HCT116 (cell line): ENCODE results near the gene SCYGR4. TPM values are rescaled to one million over a fixed set of nuclear protein-coding genes. Genes with fewer than 3 reads are reported as not detected.

Source experiments
- ATAC-seq: fragments of 200-7000 bp; cut with Tn5 transposase; 2 replicates; pipeline ENCODE4 v1.9.1; 2020; ENCODE audit warnings: mild to moderate bottlenecking, moderate library complexity
- BruUV-seq: library from RNA; stranded (reverse); fragments of 400-500 nt; replicated peaks from 2 replicates; lab custom pipeline; 2021; lab: Mats Ljungman, UMichigan
- CTCF ChIA-PET: fragments of 300-600 bp; sonication (Branson Sonifier 250); formaldehyde crosslinking; loops from one replicate; lab custom pipeline; 2021; ENCODE audit warnings: antibody characterized with exemption; lab: Charles Lee
- POLR2A ChIA-PET: fragments of 300-600, 350-600 bp; sonication (Branson Sonifier 250); formaldehyde crosslinking; loops from one replicate; lab custom pipeline; 2021; ENCODE audit warnings: antibody characterized with exemption; lab: Charles Lee
- RAD21 ChIA-PET, 2 experiments: fragments of 300-600 bp; sonication (Branson Sonifier 250); formaldehyde crosslinking; loops; one replicate each; lab custom pipeline; 2023; ENCODE audit warnings: low total read pairs in 2 of 2; ENCODE audit not compliant: uncharacterized antibody in 2 of 2, unreplicated experiment in 2 of 2, low non-redundant PET in 1 of 2; lab: Charles Lee
- DNase-seq: peaks from one replicate; pipeline ENCODE4 v3.0.0-alpha.2; 2010; ENCODE audit warnings: low read depth, low spot score
- H2AFZ ChIP-seq: fragments of 200-600 bp; shearing (Covaris generic), sonication (generic); 2 replicates; pipeline ENCODE4 v1.6.1; 2017; ENCODE audit warnings: low read depth, mixed run types, mixed read lengths, antibody characterized with exemption, low read length; ENCODE audit not compliant: poor library complexity, severe bottlenecking
- H3K27ac ChIP-seq: 2 replicates; pipeline ENCODE4 v1.5.1; 2012; ENCODE audit warnings: low read depth, low read length
- H3K27me3 ChIP-seq: fragments of 200-600 bp; sonication (generic); 2 replicates; pipeline ENCODE4 v1.6.1; 2016; ENCODE audit warnings: mixed run types, low read length, mixed read lengths; ENCODE audit not compliant: insufficient read depth
- H3K36me3 ChIP-seq, 2 experiments: fragments of 200-500 bp in 1 of 2; fragments of 200-600 bp in 1 of 2; sonication (Bioruptor generic) in 1 of 2; sonication (generic) in 1 of 2; 2 replicates each; pipeline versions ENCODE4 v1.5.1 to v1.6.1; 2014 to 2016; ENCODE audit warnings: low read length in 2 of 2, inconsistent platforms in 1 of 2, mixed read lengths in 1 of 2, mixed run types in 1 of 2; ENCODE audit not compliant: insufficient read depth in 2 of 2, control insufficient read depth in 1 of 2
- H3K4me1 ChIP-seq, 2 experiments: fragments of 200-600 bp in 1 of 2; sonication (generic) in 1 of 2; 2 replicates each; pipeline versions ENCODE4 v1.5.1 to v1.6.1; 2012 to 2017; ENCODE audit warnings: low read length in 2 of 2, inconsistent platforms in 1 of 2, mild to moderate bottlenecking in 1 of 2, mixed read lengths in 1 of 2, mixed run types in 1 of 2, moderate library complexity in 1 of 2; ENCODE audit not compliant: insufficient read depth in 2 of 2, control insufficient read depth in 1 of 2
- H3K4me2 ChIP-seq: fragments of 200-600 bp; sonication (generic); 2 replicates; pipeline ENCODE4 v1.6.1; 2017; ENCODE audit warnings: mixed run types, low read length, mixed read lengths
- H3K4me3 ChIP-seq, 2 experiments: fragments of 200-600 bp in 1 of 2; sonication (generic) in 1 of 2; replicated peaks in 1 of 2; 2 replicates each; pipeline ENCODE4 v1.5.1; 2011 to 2016; ENCODE audit warnings: low read length in 2 of 2, control low read depth in 1 of 2, low read depth in 1 of 2, mild to moderate bottlenecking in 1 of 2, mixed read lengths in 1 of 2, mixed run types in 1 of 2
- H3K79me2 ChIP-seq: fragments of 200-600 bp; sonication (generic); 2 replicates; pipeline ENCODE4 v1.6.1; 2017; ENCODE audit warnings: mild to moderate bottlenecking, mixed run types, low read length, moderate library complexity, mixed read lengths; ENCODE audit not compliant: insufficient read depth
- H3K9ac ChIP-seq: fragments of 200-600 bp; sonication (generic); 2 replicates; pipeline ENCODE4 v1.6.1; 2016; ENCODE audit warnings: low read length, mixed read lengths
- H3K9me2 ChIP-seq: fragments of 200-600 bp; sonication (generic), shearing (Covaris generic); 2 replicates; pipeline ENCODE4 v1.6.1; 2017; ENCODE audit warnings: mixed run types, mild to moderate bottlenecking, moderate library complexity; ENCODE audit not compliant: insufficient read depth
- H3K9me3 ChIP-seq, 2 experiments: fragments of 200-500 bp in 1 of 2; fragments of 200-600 bp in 1 of 2; sonication (Bioruptor generic) in 1 of 2; sonication (generic) in 1 of 2; 2 replicates each; pipeline ENCODE4 v1.6.1; 2014 to 2017; ENCODE audit warnings: low read length in 2 of 2, mixed read lengths in 2 of 2, inconsistent platforms in 1 of 2, low read depth in 1 of 2, mild to moderate bottlenecking in 1 of 2, mixed run types in 1 of 2, moderate library complexity in 1 of 2; ENCODE audit not compliant: control insufficient read depth in 1 of 2, insufficient read depth in 1 of 2
- H4K20me1 ChIP-seq: fragments of 200-600 bp; sonication (generic), shearing (Covaris generic); 2 replicates; pipeline ENCODE4 v1.6.1; 2017; ENCODE audit warnings: mixed run types, mild to moderate bottlenecking, moderate library complexity; ENCODE audit not compliant: insufficient read depth
- CEBPB ChIP-seq: IDR thresholded peaks from 2 replicates; pipeline ENCODE4 v1.6.1; 2012; ENCODE audit warnings: low read depth
- EZH2 ChIP-seq: fragments of 200-600 bp; sonication (generic); IDR thresholded peaks from 2 replicates; pipeline ENCODE4 v1.6.1; 2017; ENCODE audit warnings: antibody characterized with exemption, mixed run types
- EZH2phosphoT487 ChIP-seq: fragments of 200-600 bp; IDR thresholded peaks from 2 replicates; pipeline ENCODE4 v1.6.1; 2018; ENCODE audit warnings: antibody characterized with exemption, borderline replicate concordance
- FOSL1 ChIP-seq: IDR thresholded peaks from 2 replicates; pipeline ENCODE4 v1.6.1; 2012; ENCODE audit warnings: low read depth
- JUND ChIP-seq: IDR thresholded peaks from 2 replicates; pipeline ENCODE4 v1.6.1; 2012
- POLR2A ChIP-seq: IDR thresholded peaks from 2 replicates; pipeline ENCODE4 v1.7.0; 2011; ENCODE audit warnings: borderline replicate concordance; ENCODE audit not compliant: insufficient read depth, insufficient read length; ENCODE audit errors: extremely low read depth
- POLR2AphosphoS5 ChIP-seq: IDR thresholded peaks from 2 replicates; pipeline ENCODE4 v1.6.1; 2011; ENCODE audit warnings: mild to moderate bottlenecking, low read depth, low read length, moderate library complexity
- RAD21 ChIP-seq: IDR thresholded peaks from 2 replicates; pipeline ENCODE4 v1.6.1; 2012; ENCODE audit warnings: low read depth, mild to moderate bottlenecking
- SIN3A ChIP-seq: IDR thresholded peaks from 2 replicates; pipeline ENCODE4 v1.6.1; 2012; ENCODE audit warnings: low read depth
- SP1 ChIP-seq: IDR thresholded peaks from 2 replicates; pipeline ENCODE4 v1.6.1; 2012; ENCODE audit warnings: low read depth
- TCF7L2 ChIP-seq: IDR thresholded peaks from 2 replicates; pipeline ENCODE4 v1.7.0; 2011; ENCODE audit warnings: borderline replicate concordance, inconsistent platforms; ENCODE audit not compliant: insufficient read depth, insufficient read length; ENCODE audit errors: extremely low read depth
- YY1 ChIP-seq: IDR thresholded peaks from 2 replicates; pipeline ENCODE4 v1.6.1; 2011; ENCODE audit warnings: low read length, low read depth, moderate library complexity, mild to moderate bottlenecking; ENCODE audit not compliant: insufficient replicate concordance; ENCODE audit errors: extremely low read depth
- ZFX ChIP-seq: fragments of 450-650 bp; IDR thresholded peaks from 2 replicates; pipeline ENCODE4 v1.6.1; 2017
- ZNF274 ChIP-seq: fragments of 200-500 bp; sonication (Bioruptor generic); IDR thresholded peaks from 2 replicates; pipeline ENCODE4 v1.6.1; 2014; ENCODE audit warnings: mild to moderate bottlenecking, low read depth, low read length, inconsistent platforms
- intact Hi-C: fragments of 100-400 bp; cut with micrococcal nuclease; formaldehyde crosslinking; loops from 2 replicates; pipeline ENCODE4 v1.10.0; 2022
- total RNA-seq: library from RNA; stranded (reverse); gene quantifications from one replicate; pipeline ENCODE4 v1.2.1, GENCODE V29; 2021; ENCODE audit not compliant: unreplicated experiment
- TF ChIP-seq, protein P1 (sequence below): IDR thresholded peaks from 2 replicates; pipeline ENCODE4 v1.6.1; 2012; ENCODE audit warnings: low read depth

The SCYGR4 gene
- total RNA-seq, 1 experiment from 2014 or later = not detected

DNA sequence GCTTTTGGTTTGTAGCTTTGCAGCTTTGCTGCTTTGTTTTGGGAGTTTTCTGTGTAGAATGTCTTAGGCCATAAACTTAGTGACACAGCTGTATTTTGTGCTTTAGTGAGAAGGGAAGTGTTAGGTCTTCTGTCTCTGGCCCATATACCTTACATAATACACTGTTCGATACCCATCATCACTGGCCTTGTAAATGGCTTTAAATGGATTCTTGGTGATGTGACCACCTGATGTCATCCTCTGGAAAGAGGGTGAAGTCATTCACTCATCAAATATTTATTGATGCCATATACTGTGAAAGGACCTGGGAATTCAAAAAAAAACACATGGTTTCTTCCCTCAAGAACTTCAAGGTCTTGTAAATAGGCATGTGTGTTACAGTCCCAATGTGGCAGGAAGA lies 37.5 kb upstream of the SCYGR4 start (continued):
- TF ChIP-seq, protein P1, sequence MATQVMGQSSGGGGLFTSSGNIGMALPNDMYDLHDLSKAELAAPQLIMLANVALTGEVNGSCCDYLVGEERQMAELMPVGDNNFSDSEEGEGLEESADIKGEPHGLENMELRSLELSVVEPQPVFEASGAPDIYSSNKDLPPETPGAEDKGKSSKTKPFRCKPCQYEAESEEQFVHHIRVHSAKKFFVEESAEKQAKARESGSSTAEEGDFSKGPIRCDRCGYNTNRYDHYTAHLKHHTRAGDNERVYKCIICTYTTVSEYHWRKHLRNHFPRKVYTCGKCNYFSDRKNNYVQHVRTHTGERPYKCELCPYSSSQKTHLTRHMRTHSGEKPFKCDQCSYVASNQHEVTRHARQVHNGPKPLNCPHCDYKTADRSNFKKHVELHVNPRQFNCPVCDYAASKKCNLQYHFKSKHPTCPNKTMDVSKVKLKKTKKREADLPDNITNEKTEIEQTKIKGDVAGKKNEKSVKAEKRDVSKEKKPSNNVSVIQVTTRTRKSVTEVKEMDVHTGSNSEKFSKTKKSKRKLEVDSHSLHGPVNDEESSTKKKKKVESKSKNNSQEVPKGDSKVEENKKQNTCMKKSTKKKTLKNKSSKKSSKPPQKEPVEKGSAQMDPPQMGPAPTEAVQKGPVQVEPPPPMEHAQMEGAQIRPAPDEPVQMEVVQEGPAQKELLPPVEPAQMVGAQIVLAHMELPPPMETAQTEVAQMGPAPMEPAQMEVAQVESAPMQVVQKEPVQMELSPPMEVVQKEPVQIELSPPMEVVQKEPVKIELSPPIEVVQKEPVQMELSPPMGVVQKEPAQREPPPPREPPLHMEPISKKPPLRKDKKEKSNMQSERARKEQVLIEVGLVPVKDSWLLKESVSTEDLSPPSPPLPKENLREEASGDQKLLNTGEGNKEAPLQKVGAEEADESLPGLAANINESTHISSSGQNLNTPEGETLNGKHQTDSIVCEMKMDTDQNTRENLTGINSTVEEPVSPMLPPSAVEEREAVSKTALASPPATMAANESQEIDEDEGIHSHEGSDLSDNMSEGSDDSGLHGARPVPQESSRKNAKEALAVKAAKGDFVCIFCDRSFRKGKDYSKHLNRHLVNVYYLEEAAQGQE = no peak
- TF ChIP-seq EZH2 = no peak
- TF ChIP-seq ZFX = no peak
- no peak for TF ChIP-seq EZH2phosphoT487
- no peak for TF ChIP-seq CEBPB

DNA sequence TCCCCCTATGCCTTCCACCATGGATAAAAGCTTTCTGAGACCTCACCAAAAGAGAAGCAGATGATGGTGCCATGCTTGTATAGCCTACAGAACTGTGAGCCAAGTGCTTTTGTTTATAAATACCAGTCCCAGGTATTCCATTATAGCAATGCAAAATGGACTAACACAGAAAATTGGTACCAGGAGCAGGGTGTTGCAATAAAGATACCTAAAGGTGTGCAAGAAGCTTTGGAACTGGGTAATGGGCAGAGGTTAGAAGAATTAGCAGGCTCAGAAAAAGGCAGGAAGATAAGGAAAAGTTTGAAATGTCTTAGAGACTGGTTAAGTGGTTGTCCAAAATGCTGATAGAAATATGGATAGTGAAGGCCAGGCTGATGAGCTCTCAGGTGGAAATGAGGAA lies 34.9 kb upstream of the SCYGR4 start:
- no peak for ATAC-seq
- Histone ChIP-seq H3K9me3 (no peaks in the 10 kb centered on the region), H3K27ac (no peak overlapping the region), H2AFZ (no peak overlapping the region), H4K20me1 (no peaks in the 10 kb centered on the region), H3K9me2 (no peaks in the 10 kb centered on the region), H3K4me1 (no peaks in the 10 kb centered on the region), H3K4me3 (no peak overlapping the region)
- no peak for DNase-seq
- no peak for TF ChIP-seq ZNF274
- TF ChIP-seq ZFX = no peak
- TF ChIP-seq YY1 = no peak
- TF ChIP-seq JUND = no peak
- TF ChIP-seq SIN3A = no peak
- no peak for TF ChIP-seq SP1
- TF ChIP-seq FOSL1 = no peak
- TF ChIP-seq, protein P1 = no peak
- no peak for TF ChIP-seq POLR2A
- no peak for TF ChIP-seq CEBPB
- no peak for TF ChIP-seq POLR2AphosphoS5
- TF ChIP-seq TCF7L2 = no peak
- no peak for TF ChIP-seq RAD21
- TF ChIP-seq EZH2 = no peak
- TF ChIP-seq, all 23 proteins: peak for 0
- no peak overlapping the region for H3K4me2 ChIP-seq
- RAD21 ChIA-PET = no interaction called here
- H3K79me2 ChIP-seq = no peaks in the 10 kb centered on the region
- no peaks in the 10 kb centered on the region for H3K27me3 ChIP-seq
- CTCF ChIA-PET = no interaction called here
- no peak overlapping the region for H3K9ac ChIP-seq
- POLR2A ChIA-PET = no interaction called here
- intact Hi-C loops = no loop called here
- BruUV-seq = no TSS peak
- no peaks in the 10 kb centered on the region for H3K36me3 ChIP-seq
